HG02678 (cell line): ENCODE data around the gene SLC26A1.
"Not testable (repeated sequence)": the region's sequence is repeated elsewhere in the genome, so short reads cannot be mapped to it uniquely, and the experiment has no call there.

Source experiments
- ATAC-seq: cut with Tn5 transposase; IDR thresholded peaks from one replicate; pipeline ENCODE4 v1.9.1; 2021; ENCODE audit warnings: mild to moderate bottlenecking, moderate library complexity; ENCODE audit not compliant: unreplicated experiment

Gene SLC26A1

DNA sequence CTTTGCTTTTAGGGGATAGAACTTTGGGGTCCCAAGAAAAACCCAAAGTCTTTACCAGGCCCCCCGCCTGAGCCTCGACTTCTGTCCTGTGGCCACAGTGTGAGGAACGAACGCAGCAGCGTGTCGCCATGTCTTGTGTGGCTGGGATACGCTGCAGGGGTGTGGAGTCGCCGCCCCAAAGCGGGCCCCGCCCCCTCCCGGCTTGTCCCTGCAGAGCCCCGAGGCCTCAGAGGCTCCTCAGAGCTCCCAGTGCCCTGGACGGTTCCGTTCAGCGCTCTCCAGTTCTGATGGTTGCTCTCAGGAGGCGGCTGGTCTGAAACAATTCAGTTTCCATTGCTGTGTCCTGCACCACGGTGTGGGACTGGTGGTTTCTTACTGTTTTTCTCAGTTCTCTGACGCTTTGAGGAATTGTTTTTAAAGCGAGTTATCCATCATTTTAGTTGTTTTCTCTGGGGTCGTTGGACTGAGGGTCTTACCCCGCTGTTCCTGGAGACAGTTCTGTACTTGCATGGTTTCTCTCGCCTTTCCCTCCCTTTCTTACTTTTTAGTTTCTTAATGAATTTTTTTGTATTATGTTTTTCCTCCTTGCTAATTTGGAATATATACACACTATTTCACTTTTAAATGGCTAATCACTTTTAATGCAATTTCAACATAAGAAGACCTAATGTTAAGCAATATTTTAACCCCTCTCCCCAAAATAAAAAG is 7.9 kb downstream of the SLC26A1 start:
- ATAC-seq: no peak

GRCh38 chr4:984336-985054 is 8.7 kb downstream of the SLC26A1 start:
- ATAC-seq: no peak

GRCh38 chr4:982814-983213 is 10.4 kb downstream of the SLC26A1 start:
- no peak for ATAC-seq

- no peak for ATAC-seq
These were observed 10.9 kb downstream of the SLC26A1 start for GRCh38 chr4:982291-982690.

DNA sequence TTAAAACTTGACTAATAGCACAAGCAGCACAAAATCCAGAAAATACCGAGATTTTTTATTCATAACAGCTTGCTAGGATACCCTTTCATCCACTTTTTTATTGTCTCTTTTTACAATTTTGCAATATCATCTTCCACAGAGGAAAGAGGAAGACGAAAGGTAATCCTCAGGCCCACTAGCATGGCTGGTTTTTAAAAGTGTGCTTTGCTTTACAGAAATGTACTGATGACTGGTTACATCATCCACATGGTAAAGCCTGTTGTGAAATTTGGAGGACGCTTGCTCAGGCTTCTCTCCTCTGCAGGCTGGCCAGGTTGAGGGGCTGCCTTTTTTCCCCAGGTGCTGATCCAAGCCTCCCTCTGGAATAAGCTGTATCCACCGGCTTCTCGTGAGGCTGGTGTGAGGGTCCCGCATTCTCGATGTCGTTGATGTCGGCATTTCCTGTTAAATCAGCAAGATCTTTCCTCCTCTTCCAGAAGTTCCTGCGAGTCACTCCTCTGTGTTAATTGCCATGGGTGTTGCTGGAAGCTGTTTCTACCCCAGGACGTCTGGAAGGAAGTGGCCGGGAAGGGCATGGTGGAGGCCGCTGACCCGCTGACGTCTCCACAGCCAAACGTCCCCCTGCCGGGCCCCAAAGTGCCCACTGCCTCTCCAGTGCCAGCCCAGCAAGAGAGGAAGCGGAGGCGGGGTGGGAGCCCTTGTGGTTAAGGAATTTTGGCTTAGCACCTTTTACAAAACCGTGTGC is 14.1 kb downstream of the SLC26A1 start:
- ATAC-seq: no peak

DNA sequence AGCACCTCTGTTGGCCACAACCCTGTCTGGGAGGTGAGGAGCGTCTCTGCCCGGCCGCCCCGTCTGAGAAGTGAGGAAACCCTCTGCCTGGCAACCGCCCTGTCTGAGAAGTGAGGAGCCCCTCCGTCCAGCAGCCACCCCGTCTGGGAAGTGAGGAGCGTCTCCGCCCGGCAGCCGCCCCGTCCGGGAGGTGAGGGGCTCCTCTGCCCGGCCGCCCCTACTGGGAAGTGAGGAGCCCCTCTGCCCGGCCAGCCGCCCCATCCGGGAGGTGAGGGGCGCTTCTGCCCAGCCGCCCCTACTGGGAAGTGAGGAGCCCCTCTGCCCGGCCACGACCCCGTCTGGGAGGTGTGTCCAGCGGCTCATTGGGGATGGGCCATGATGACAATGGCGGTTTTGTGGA is 17.2 kb downstream of the SLC26A1 start:
- ATAC-seq: not testable (repeated sequence)

DNA sequence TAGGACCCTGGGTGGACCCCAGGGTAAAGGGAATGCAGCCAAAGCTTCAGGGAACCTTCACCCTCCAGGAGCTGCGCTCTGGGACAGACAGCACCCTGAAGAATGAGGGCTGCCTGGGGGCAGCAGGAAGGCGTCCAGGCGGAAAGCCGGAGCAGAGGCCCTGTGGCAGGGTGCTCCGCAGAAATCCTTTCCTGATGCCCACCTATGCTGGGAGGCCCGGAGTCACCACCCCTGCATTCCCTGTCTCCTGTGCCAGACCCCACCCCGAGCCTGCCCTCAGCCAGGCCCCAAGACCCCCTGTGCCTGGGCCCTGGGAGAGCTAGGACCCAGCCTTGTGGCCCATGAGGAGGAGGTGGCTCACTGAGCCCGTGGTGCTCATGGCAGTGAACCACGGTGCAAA is 18.5 kb downstream of the SLC26A1 start:
- no peak for ATAC-seq

DNA sequence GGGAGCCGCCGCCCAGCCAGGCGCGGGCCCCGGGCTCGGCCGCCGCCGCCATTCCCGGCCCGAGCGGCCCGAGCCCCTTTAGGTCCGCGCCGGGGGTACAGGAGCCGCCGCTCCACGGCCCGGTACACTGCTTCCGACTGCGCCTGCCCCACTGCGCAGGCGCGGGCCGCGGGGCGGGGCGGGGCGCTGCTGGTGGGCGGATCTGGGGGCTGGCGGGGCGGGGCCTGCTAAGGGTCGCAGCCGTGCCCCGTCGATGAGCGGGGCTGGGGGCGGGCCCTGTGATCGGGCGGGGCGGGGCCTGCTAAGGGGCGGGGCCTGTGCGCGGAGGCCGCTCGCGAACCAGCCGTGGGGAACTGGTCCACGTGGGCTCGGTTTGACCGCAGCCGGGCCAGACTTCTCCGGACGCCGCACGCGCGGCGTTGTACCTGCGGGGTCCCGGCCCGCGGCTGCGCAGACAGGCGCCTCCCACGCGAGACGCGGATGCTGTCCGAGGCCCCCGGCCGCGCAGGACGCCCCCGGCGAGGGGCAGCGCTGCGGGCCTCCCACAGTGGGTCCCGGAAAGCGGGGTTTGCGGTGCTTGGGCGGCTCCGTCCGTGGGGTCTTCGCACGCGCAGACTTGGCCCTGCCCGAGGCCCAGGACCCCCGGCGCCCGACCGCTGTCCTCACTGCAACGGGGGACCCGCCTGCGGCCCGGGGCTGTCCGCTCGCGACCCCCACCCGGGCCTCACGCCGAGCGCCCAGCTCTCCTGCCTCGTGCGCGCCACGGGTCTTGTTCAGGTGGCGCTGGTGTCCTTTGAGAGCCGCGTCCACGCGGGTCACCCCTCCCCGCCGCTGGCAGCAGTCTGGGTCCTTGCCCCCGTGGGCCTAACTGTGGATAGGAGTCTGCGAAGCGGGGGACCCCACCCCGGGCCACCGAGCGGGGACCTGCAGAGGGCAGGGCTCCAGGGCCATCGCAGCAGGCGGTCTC is 19.5 kb downstream of the SLC26A1 start, which contains the start of gene DGKQ:
DGKQ (minus strand) TSS at position 139 of the 967 bp plus-strand sequence; CDS start at position 52, 87 bp downstream.
- ATAC-seq: peak; percentile 76

DNA sequence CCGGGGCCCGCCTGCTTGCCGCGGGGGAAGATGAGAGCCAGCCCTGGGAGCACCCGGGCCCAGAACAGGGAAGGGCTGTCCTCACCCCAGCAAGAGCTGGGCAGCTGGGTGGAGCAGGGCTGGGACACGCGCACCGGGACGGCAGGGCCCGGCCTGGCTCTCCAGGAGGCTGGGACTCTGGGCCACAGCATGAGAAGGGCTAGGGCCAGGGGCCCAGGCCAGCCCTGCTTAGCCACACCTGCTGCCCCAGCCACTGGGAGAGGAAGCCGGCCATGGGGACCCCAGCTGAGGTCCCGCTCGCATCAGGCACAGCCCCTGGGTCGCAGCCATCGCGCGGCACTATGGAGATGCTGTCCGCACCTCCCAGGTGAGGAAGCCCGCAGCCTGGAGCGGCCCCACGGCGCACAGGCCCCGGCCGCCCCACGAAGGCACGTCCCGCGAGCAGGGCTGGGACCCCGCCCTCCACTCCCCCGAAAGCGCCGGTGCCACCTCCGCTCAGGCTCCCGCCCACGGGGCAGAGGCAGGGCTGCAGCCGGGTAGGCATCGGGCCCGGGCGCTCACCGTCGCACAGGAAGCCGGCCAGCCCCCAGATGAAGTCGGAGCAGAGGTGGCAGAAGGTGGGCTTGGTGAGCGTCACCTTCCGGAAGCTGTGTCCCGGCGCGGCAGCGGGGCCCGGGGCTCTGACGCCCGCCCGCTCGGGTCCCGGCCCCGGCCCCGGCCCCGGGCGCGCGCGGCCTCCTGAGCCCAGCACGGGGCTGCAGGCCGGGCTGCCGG is 20.4 kb downstream of the SLC26A1 start:
- peak; percentile 36 for ATAC-seq

DNA sequence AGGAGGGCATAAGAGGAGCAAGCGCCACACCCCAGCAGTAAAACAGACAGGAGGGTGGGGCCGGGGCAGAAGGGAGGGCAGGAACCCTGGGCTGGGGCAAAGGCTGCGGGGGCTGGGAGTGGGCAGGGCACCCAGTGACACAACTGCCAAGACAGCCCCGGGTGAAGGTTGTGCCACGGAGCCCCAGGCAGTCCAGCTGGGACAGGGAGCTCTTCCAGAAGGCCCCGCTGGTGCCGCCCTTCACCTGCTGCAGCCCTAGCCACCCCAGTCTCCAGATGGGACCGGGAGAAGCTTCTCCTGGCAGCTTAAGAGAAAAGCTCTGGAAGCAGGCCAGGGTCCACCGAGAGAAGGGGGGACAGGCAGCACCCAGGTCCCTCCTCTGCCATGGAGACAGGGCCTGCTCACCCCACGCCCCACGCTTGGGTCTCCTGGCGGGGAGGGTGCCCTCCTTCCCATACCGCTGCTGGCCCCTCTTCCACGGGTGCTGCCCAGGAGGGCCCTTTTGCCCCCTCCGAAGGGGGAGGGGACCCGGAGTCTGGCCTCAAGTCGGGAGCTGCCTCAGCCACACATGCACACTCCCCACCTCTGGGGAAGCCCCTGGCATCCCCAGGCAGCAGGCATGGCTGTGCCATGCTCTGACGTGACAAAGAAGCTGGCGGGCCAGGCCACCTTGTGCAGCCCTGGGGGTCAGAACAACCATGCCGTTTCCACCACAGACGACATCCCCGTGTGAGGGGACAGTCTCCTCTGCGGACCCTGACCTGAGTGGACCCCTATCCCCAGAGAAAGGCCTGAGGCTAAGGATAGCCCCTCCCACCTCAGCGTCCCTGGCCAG is 21.3 kb downstream of the SLC26A1 start:
- no peak for ATAC-seq

DNA sequence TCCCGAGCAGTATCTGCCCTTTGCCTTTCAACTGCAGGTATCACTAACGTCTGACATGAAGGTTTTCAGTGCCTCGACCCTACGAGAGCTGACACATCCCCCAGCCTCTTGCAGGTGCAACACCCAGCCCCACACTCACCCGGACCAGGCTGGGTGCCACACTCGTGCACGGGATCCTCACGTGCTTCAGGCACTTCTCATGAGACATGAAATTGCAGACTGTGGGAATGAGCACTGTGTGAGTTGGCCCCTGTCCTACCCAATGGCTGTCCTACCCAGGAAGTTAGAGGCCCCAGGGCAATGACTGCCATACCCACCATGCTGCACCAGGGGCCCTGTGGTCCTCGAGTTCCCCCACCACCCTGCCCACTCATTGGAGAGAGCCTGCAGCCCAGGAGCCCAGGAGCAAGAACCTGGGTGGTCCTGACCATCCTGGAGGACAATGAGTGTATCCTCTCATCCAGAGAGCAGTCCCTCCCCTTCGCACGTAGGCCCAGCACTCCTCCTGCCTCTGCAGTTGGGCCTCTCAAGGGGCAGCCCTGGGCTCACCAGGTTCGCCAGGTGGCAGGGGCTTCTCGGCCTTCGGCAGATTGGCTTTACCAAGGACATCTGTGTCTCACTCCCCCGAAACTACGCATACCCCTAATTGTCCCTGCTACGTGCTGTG is 22.2 kb downstream of the SLC26A1 start:
- ATAC-seq: no peak

- ATAC-seq: no peak
These were observed 23.0 kb downstream of the SLC26A1 start for GRCh38 chr4:970046-970745.

GRCh38 chr4:968621-969394 is 24.4 kb downstream of the SLC26A1 start:
- no peak for ATAC-seq

DNA sequence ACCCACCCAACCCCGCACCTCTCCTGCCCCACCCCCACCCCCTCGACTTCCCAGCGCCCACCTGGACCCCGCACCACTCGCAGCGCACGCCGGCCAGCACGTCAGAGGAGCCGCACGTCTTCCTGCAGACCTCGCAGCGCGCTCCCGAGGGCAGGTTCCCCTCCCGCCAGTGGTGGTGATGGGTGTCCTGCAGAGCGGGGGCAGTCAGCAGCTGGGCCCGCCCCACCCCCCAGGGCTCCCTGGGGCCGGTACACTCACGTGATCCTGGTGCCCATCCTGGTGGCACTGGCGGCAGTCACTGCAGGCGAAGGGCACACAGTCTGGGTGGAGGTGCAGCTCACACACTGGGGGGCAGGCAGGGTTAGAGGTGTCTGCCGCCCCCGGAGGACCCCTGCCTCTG is 25.0 kb downstream of the SLC26A1 start:
- ATAC-seq: no peak

GRCh38 chr4:967113-968104 is 25.8 kb downstream of the SLC26A1 start:
- no peak for ATAC-seq
